OCI-LY1 (cell line): ENCODE results near the gene QTRT2.

Source experiments
- H2AFZ ChIP-seq: fragments of 200-600 bp; sonication (generic), shearing (Covaris generic); 2 replicates; pipeline ENCODE4 v1.6.0; 2014; ENCODE audit warnings: antibody characterized with exemption, mild to moderate bottlenecking, low read length
- H3F3A ChIP-seq: fragments of 200-600 bp; sonication (generic), shearing (Covaris generic); 2 replicates; pipeline ENCODE4 v1.6.0; 2014; ENCODE audit warnings: mild to moderate bottlenecking, antibody characterized with exemption, low read length, moderate library complexity; ENCODE audit not compliant: insufficient read depth
- H3K27ac ChIP-seq: fragments of 200-600 bp; sonication (generic); 2 replicates; pipeline ENCODE4 v1.5.1; 2014; ENCODE audit warnings: low read length, mixed run types, mild to moderate bottlenecking, low read depth; ENCODE audit not compliant: poor library complexity, severe bottlenecking
- H3K27me3 ChIP-seq: fragments of 200-600 bp; sonication (generic); 2 replicates; pipeline ENCODE4 v1.6.0; 2014; ENCODE audit warnings: antibody characterized with exemption, mild to moderate bottlenecking, low read length, moderate library complexity; ENCODE audit not compliant: insufficient read depth
- H3K36me3 ChIP-seq: fragments of 200-600 bp; sonication (generic); 2 replicates; pipeline ENCODE4 v1.6.1; 2014; ENCODE audit warnings: mild to moderate bottlenecking, antibody characterized with exemption, low read length, moderate library complexity, mixed read lengths; ENCODE audit not compliant: insufficient read depth
- H3K4me1 ChIP-seq: fragments of 200-600 bp; sonication (generic); 2 replicates; pipeline ENCODE4 v1.5.1; 2014; ENCODE audit warnings: mild to moderate bottlenecking, low read length, moderate library complexity; ENCODE audit not compliant: insufficient read depth, severe bottlenecking
- H3K4me2 ChIP-seq: fragments of 200-600 bp; sonication (generic), shearing (Covaris generic); 2 replicates; pipeline ENCODE4 v1.6.1; 2014; ENCODE audit warnings: low read length
- H3K4me3 ChIP-seq: fragments of 200-600 bp; sonication (generic); 2 replicates; pipeline ENCODE4 v1.5.1; 2014; ENCODE audit warnings: low read length, low read depth, mild to moderate bottlenecking, mixed read lengths; ENCODE audit not compliant: poor library complexity, severe bottlenecking
- H3K79me2 ChIP-seq: fragments of 200-600 bp; shearing (Covaris generic); 2 replicates; pipeline ENCODE4 v1.6.1; 2016; ENCODE audit warnings: mixed run types, low read length, mixed read lengths; ENCODE audit not compliant: insufficient read depth
- H3K9ac ChIP-seq: fragments of 200-600 bp; sonication (generic), shearing (Covaris generic); 2 replicates; pipeline ENCODE4 v1.6.1; 2014; ENCODE audit warnings: mild to moderate bottlenecking, low read length, mixed read lengths
- H3K9me2 ChIP-seq: fragments of 200-600 bp; sonication (generic), shearing (Covaris generic); 2 replicates; pipeline ENCODE4 v1.6.1; 2014; ENCODE audit warnings: low read depth, mild to moderate bottlenecking, low read length, mixed read lengths
- H3K9me3 ChIP-seq: fragments of 200-600 bp; shearing (Covaris generic); 2 replicates; pipeline ENCODE4 v1.6.1; 2014; ENCODE audit warnings: low read length, mixed read lengths
- H4K20me1 ChIP-seq: fragments of 200-600 bp; sonication (generic), shearing (Covaris generic); 2 replicates; pipeline ENCODE4 v1.6.0; 2016; ENCODE audit warnings: mild to moderate bottlenecking, low read length; ENCODE audit not compliant: insufficient read depth
- CTCF ChIP-seq: fragments of 200-600 bp; sonication (generic), shearing (Covaris generic); IDR thresholded peaks from 2 replicates; pipeline ENCODE4 v1.5.1; 2017; ENCODE audit warnings: mild to moderate bottlenecking, antibody characterized with exemption, low read length, moderate library complexity, mixed read lengths
- EZH2 ChIP-seq: fragments of 200-600 bp; sonication (generic), shearing (Covaris generic); IDR thresholded peaks from 2 replicates; pipeline ENCODE4 v1.8.0; 2017; ENCODE audit warnings: borderline replicate concordance, mixed run types, mild to moderate bottlenecking, antibody characterized with exemption, low read length, moderate library complexity, mixed read lengths

QTRT2 gene

GRCh38 chr3:114103181-114103580 is 46.6 kb downstream of the QTRT2 start:
- no peaks in the 10 kb centered on the region for H3K36me3 ChIP-seq
- TF ChIP-seq EZH2 (no peak), CTCF (no peak)
- H3K79me2 ChIP-seq: no peaks in the 10 kb centered on the region
- no peak overlapping the region for H3K4me3 ChIP-seq
- no peaks in the 10 kb centered on the region for H3F3A ChIP-seq
- no peaks in the 10 kb centered on the region for H3K9me3 ChIP-seq
- no peaks in the 10 kb centered on the region for H3K9me2 ChIP-seq
- H3K4me1 ChIP-seq: no peaks in the 10 kb centered on the region
- H3K4me2 ChIP-seq: no peak overlapping the region
- H4K20me1 ChIP-seq: no peaks in the 10 kb centered on the region
- no peak overlapping the region for H3K27ac ChIP-seq
- H3K9ac ChIP-seq: no peak overlapping the region
- H2AFZ ChIP-seq: no peak overlapping the region
- H3K27me3 ChIP-seq: no peaks in the 10 kb centered on the region

GRCh38 chr3:114103858-114104257 is 47.3 kb downstream of the QTRT2 start:
- no peaks in the 10 kb centered on the region for H3K79me2 ChIP-seq
- TF ChIP-seq EZH2: no peak
- TF ChIP-seq CTCF: no peak
- no peaks in the 10 kb centered on the region for H3K36me3 ChIP-seq

GRCh38 chr3:114104414-114104813 is 47.9 kb downstream of the QTRT2 start:
- Histone ChIP-seq H3K9me3 (no peaks in the 10 kb centered on the region), H3K36me3 (no peaks in the 10 kb centered on the region), H3K4me3 (no peak overlapping the region), H3K9ac (no peak overlapping the region), H3F3A (no peaks in the 10 kb centered on the region), H3K9me2 (no peaks in the 10 kb centered on the region), H3K4me1 (no peaks in the 10 kb centered on the region), H4K20me1 (no peaks in the 10 kb centered on the region), H3K79me2 (no peaks in the 10 kb centered on the region), H3K27me3 (no peaks in the 10 kb centered on the region), H3K27ac (no peak overlapping the region), H3K4me2 (no peak overlapping the region), H2AFZ (no peak overlapping the region)
- no peak for TF ChIP-seq CTCF
- TF ChIP-seq EZH2: no peak

More at GRCh38 chr3:114103858-114104257, 47.3 kb downstream of the QTRT2 start:
- no peaks in the 10 kb centered on the region for H3K9me2 ChIP-seq
- no peaks in the 10 kb centered on the region for H4K20me1 ChIP-seq
- H3K27me3 ChIP-seq: no peaks in the 10 kb centered on the region
- no peaks in the 10 kb centered on the region for H3F3A ChIP-seq
- H3K9ac ChIP-seq: no peak overlapping the region
- H3K4me1 ChIP-seq: no peaks in the 10 kb centered on the region
- H3K4me3 ChIP-seq: no peak overlapping the region
- H2AFZ ChIP-seq: no peak overlapping the region
- no peak overlapping the region for H3K4me2 ChIP-seq
- no peak overlapping the region for H3K27ac ChIP-seq
- H3K9me3 ChIP-seq: no peaks in the 10 kb centered on the region
